GM12878 (cell line): ENCODE results near the gene NFASC. TPM values are rescaled to one million over a fixed set of nuclear protein-coding genes. Genes with fewer than 3 reads are reported as not detected.

Experiments used
- ATAC-seq: fragments of 200-7000 bp; cut with Tn5 transposase; 3 replicates; pipeline ENCODE4 v1.9.1; 2020; ENCODE audit warnings: mild to moderate bottlenecking, moderate library complexity
- BruUV-seq: library from RNA; stranded (reverse); fragments of 400-500 nt; replicated peaks from 2 replicates; lab custom pipeline; 2021; lab: Mats Ljungman, UMichigan
- CTCF ChIA-PET: fragments of 300-600 bp; sonication (Branson Sonifier 250); formaldehyde crosslinking; extraction: SDS; loops from one replicate; lab custom pipeline; 2021; ENCODE audit warnings: inconsistent platforms; lab: Yijun Ruan, JAX
- POLR2A ChIA-PET: fragments of 350-600 bp; formaldehyde crosslinking; extraction: SDS; loops from one replicate; lab custom pipeline; 2021; ENCODE audit warnings: inconsistent platforms; lab: Charles Lee
- RAD21 ChIA-PET: fragments of 300-600 bp; sonication (Branson Sonifier 250); formaldehyde crosslinking; loops from one replicate; lab custom pipeline; 2023; ENCODE audit warnings: antibody characterized with exemption; ENCODE audit not compliant: unreplicated experiment; lab: Charles Lee
- SMC1A ChIA-PET: fragments of 300-600 bp; sonication (Branson Sonifier 250); formaldehyde crosslinking; loops from one replicate; lab custom pipeline; 2023; ENCODE audit not compliant: unreplicated experiment, uncharacterized antibody; lab: Charles Lee
- DNase-seq: peaks from one replicate; pipeline ENCODE4 v3.0.0-alpha.2; 2011; ENCODE audit warnings: low read depth, low spot score
- FAIRE-seq: peaks from 3 replicates; lab custom pipeline; 2011; peaks lifted over from hg19 to GRCh38; lab: Jason Lieb, UNC
- H2AFZ ChIP-seq: 2 replicates; pipeline ENCODE4 v1.6.0; 2011; ENCODE audit warnings: low read depth, low read length, control low read depth; ENCODE audit not compliant: control insufficient read depth
- H3K27ac ChIP-seq: 2 replicates; pipeline ENCODE4 v1.5.1; 2011; ENCODE audit warnings: control low read depth; ENCODE audit not compliant: control insufficient read depth, insufficient read depth
- H3K27me3 ChIP-seq, 2 experiments: replicated peaks in 1 of 2; 2 replicates each; pipeline versions ENCODE4 v1.6.0 to v1.6.1; 2011; ENCODE audit warnings: low read length in 1 of 2; ENCODE audit not compliant: control insufficient read depth in 2 of 2, insufficient read depth in 2 of 2
- H3K36me3 ChIP-seq, 2 experiments: 2 replicates each; pipeline ENCODE4 v1.5.1; 2011; ENCODE audit warnings: low read length in 1 of 2; ENCODE audit not compliant: control insufficient read depth in 2 of 2, insufficient read depth in 2 of 2
- H3K4me1 ChIP-seq: 2 replicates; pipeline ENCODE4 v1.6.1; 2011; ENCODE audit warnings: mild to moderate bottlenecking, low read length, moderate library complexity, mixed read lengths; ENCODE audit not compliant: control insufficient read depth, insufficient read depth
- H3K4me2 ChIP-seq: 2 replicates; pipeline ENCODE4 v1.6.0; 2011; ENCODE audit warnings: control low read depth; ENCODE audit not compliant: control insufficient read depth, insufficient read depth
- H3K4me3 ChIP-seq: fragments of 200-600 bp; sonication (generic); 2 replicates; pipeline ENCODE4 v1.5.1; 2016
- H3K79me2 ChIP-seq: 2 replicates; pipeline ENCODE4 v1.6.0; 2011; ENCODE audit warnings: low read length; ENCODE audit not compliant: control insufficient read depth, insufficient read depth
- H3K9ac ChIP-seq: 2 replicates; pipeline ENCODE4 v1.8.0; 2011; ENCODE audit warnings: low read length, control low read depth, mixed read lengths; ENCODE audit not compliant: control insufficient read depth, insufficient read depth
- H3K9me3 ChIP-seq: replicated peaks from 3 replicates; pipeline ENCODE4 v1.5.1; 2011; ENCODE audit warnings: mild to moderate bottlenecking, low read length; ENCODE audit not compliant: control insufficient read depth, insufficient read depth
- H4K20me1 ChIP-seq: 2 replicates; pipeline ENCODE4 v1.6.0; 2011; ENCODE audit not compliant: control insufficient read depth, insufficient read depth
- ATF2 ChIP-seq: IDR thresholded peaks from 2 replicates; pipeline ENCODE4 v1.6.1; 2012; ENCODE audit warnings: low read length, inconsistent platforms
- ATF7 ChIP-seq: fragments of 450-650 bp; IDR thresholded peaks from 2 replicates; pipeline ENCODE4 v1.6.1; 2016; ENCODE audit warnings: low read depth, mild to moderate bottlenecking
- CBFB ChIP-seq: IDR thresholded peaks from 2 replicates; pipeline ENCODE4 v1.6.1; 2016; ENCODE audit warnings: antibody characterized with exemption, low read depth
- CEBPB ChIP-seq, 2 experiments: fragments of 150-350 bp in 1 of 2; IDR thresholded peaks; 2 replicates each; pipeline ENCODE4 v1.6.1; 2012 to 2014; ENCODE audit warnings: low read depth in 2 of 2, low read length in 2 of 2, borderline replicate concordance in 1 of 2, inconsistent platforms in 1 of 2
- GABPA ChIP-seq: IDR thresholded peaks from 2 replicates; pipeline ENCODE4 v1.6.1; 2014; ENCODE audit warnings: antibody characterized with exemption, low read depth, mild to moderate bottlenecking, inconsistent platforms
- KAT2A ChIP-seq: conservative IDR thresholded peaks from 2 replicates; pipeline ENCODE4 v1.6.1; 2011; ENCODE audit warnings: low read depth, low read length; ENCODE audit not compliant: control insufficient read depth
- NR2C1 ChIP-seq: fragments of 450-650 bp; IDR thresholded peaks from 2 replicates; pipeline ENCODE4 v1.6.1; 2017; ENCODE audit warnings: antibody characterized with exemption, mild to moderate bottlenecking, moderate library complexity
- SMAD1 ChIP-seq: fragments of 450-650 bp; IDR thresholded peaks from 2 replicates; pipeline ENCODE4 v1.6.1; 2018; ENCODE audit warnings: mild to moderate bottlenecking, low read depth; ENCODE audit not compliant: partially characterized antibody
- SMARCA5 ChIP-seq: fragments of 450-650 bp; IDR thresholded peaks from 2 replicates; pipeline ENCODE4 v1.6.1; 2017; ENCODE audit warnings: mild to moderate bottlenecking
- SUZ12 ChIP-seq: fragments of 200-600 bp; sonication (generic); IDR thresholded peaks from one replicate; pipeline ENCODE4 v1.6.1; 2018; ENCODE audit warnings: antibody characterized with exemption, mild to moderate bottlenecking; ENCODE audit not compliant: unreplicated experiment
- TCF3 ChIP-seq: IDR thresholded peaks from 2 replicates; pipeline ENCODE4 v1.6.1; 2012; ENCODE audit warnings: low read depth, mild to moderate bottlenecking, low read length, borderline replicate concordance; ENCODE audit not compliant: insufficient read depth
- ZNF24 ChIP-seq: fragments of 450-650 bp; IDR thresholded peaks from 2 replicates; pipeline ENCODE4 v1.6.1; 2017; ENCODE audit warnings: antibody characterized with exemption, mild to moderate bottlenecking
- WGBS: methylation state at CpG from one replicate; pipeline ENCODE4 v1.1.6; 2016; ENCODE audit warnings: low lambda C conversion rate; ENCODE audit not compliant: insufficient replicate concordance, insufficient coverage; ENCODE audit errors: missing lambda C conversion rate; 5-methylcytosine and 5-hydroxymethylcytosine counted together
- in situ Hi-C: fragments of 300-500 bp; cut with MboI; formaldehyde crosslinking; loops from 9 replicates; pipeline ENCODE4 v1.14.3; 2018; ENCODE audit warnings: mixed read lengths
- intact Hi-C: fragments of 100-400 bp; cut with micrococcal nuclease; formaldehyde crosslinking; loops from one replicate; pipeline ENCODE4 v1.14.2; 2022; ENCODE audit not compliant: unreplicated experiment
- polyA plus RNA-seq, 11 experiments: library from polyadenylated mRNA; depleted of rRNA in 4 of 11; unstranded in 6 of 11; stranded (reverse) in 5 of 11; fragments of >200 nt; fragmentation: Nextera tagmentation in 4 of 11; fragmentation: Illumina TruSeq in 1 of 11; extraction: Ambion mirVana in 4 of 11; extraction: Trizol in 1 of 11; gene quantifications; 1 replicate in 1 of 11; 2 replicates in 10 of 11; pipeline versions ENCODE4 v1.2.1 to v1.2.3, GENCODE V29; 2011 to 2016; ENCODE audit warnings: inconsistent platforms in 2 of 11, missing spikeins in 2 of 11, low read depth in 1 of 11
- total RNA-seq, 4 experiments: library from RNA; depleted of rRNA in 3 of 4; stranded (reverse); fragments of >200 nt in 3 of 4; fragmentation: Illumina TruSeq in 1 of 4; extraction: Trizol in 1 of 4; gene quantifications; 2 replicates each; pipeline versions ENCODE4 v1.2.1 to v1.2.3, GENCODE V29; 2013 to 2021
- TF ChIP-seq, protein P1 (sequence below): fragments of 450-650 bp; conservative IDR thresholded peaks from 2 replicates; pipeline ENCODE4 v1.6.1; 2017; ENCODE audit warnings: mild to moderate bottlenecking, moderate library complexity

NFASC gene
- total and polyA plus RNA-seq, 10 of the 15 experiments (the other 5 are each of a cell fraction or from before 2014, with no cell fraction given) = 0.04 to 0.31 (median 0.12) TPM; not detected in 4

DNA sequence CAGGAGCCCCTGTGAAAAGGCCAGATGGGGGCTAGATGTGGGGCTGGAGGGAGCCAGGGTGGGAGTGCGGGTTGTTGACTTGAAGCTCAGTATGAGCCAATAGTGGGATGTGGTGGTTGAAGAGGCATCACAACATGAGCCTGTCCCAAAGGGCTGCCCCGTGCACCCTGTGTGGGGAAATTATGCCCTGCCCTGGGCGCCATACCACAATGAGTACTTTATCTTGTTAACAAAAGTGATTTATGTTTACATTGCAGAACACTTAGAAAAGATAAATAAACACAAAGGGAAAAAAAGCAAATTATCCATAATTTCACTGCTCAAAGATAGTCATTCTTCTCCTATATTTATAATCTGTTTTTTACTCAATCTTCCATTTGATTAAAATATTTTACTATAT lies 1.6 kb upstream of the NFASC start:
- RAD21 ChIA-PET = no interaction called here
- SMC1A ChIA-PET = no interaction called here
- no TSS peak for BruUV-seq

GRCh38 chr1:204871405-204872037 lies 859 bp downstream of the NFASC start:
- H3K4me1 ChIP-seq = no peaks in the 10 kb centered on the region
- no peaks in the 10 kb centered on the region for H3K36me3 ChIP-seq
- no peak for ATAC-seq
- ChIA-PET RAD21 (no interaction called here), CTCF (no interaction called here), POLR2A (no interaction called here), SMC1A (no interaction called here)
- no peak overlapping the region for H3K27ac ChIP-seq
- intact Hi-C loops = no loop called here
- no peak overlapping the region for H3K9ac ChIP-seq
- BruUV-seq = no TSS peak
- in situ Hi-C loops = no loop called here
- 62% methylated on average over 5 of the region's 5 CpGs for WGBS
- no peaks in the 10 kb centered on the region for H4K20me1 ChIP-seq
- H3K9me3 ChIP-seq = no peaks in the 10 kb centered on the region
- no peak overlapping the region for H3K4me3 ChIP-seq
- no peak for DNase-seq
- no peak overlapping the region for H3K4me2 ChIP-seq
- H3K79me2 ChIP-seq = no peaks in the 10 kb centered on the region
- FAIRE-seq = no peak
- H2AFZ ChIP-seq = no peak overlapping the region
- H3K27me3 ChIP-seq = peaks cover 0 to 3% of the 10 kb centered on the region in 2 experiments; a peak in 2 of 4 replicates
- no peak for TF ChIP-seq KAT2A
- no peak for TF ChIP-seq NR2C1
- no peak for TF ChIP-seq TCF3
- TF ChIP-seq ATF7 = no peak
- no peak for TF ChIP-seq SMARCA5
- TF ChIP-seq CEBPB (IDR thresholded peaks at IDR 0.05; ENCODE audit: borderline replicate concordance in 1 of 2, low read depth in 2 of 2, low read length in 2 of 2) = no peak
- no peak for TF ChIP-seq ATF2

More for the DNA sequence above, 1.6 kb upstream of the NFASC start:
- no peak for FAIRE-seq
- ChIA-PET POLR2A (interaction anchor here (0.6 kb wide), 1 partner anchor 541 kb away, joined by 3 read pairs; no protein-coding TSS in a partner anchor), CTCF (no interaction called here)
- Histone ChIP-seq H3K79me2 (no peaks in the 10 kb centered on the region), H3K27me3 (peaks cover 0 to 1% of the 10 kb centered on the region in 2 experiments; a peak in 3 of 4 replicates), H3K27ac (no peak overlapping the region), H4K20me1 (no peaks in the 10 kb centered on the region), H2AFZ (no peak overlapping the region), H3K9ac (no peak overlapping the region), H3K4me3 (no peak overlapping the region), H3K4me1 (no peaks in the 10 kb centered on the region), H3K4me2 (no peak overlapping the region), H3K9me3 (no peaks in the 10 kb centered on the region), H3K36me3 (no peaks in the 10 kb centered on the region)
- in situ Hi-C loops = no loop called here
- no peak for DNase-seq
- no peak for ATAC-seq
- intact Hi-C loops = no loop called here
- 31% methylated on average over 3 of the region's 3 CpGs for WGBS
- no peak for TF ChIP-seq CBFB
- TF ChIP-seq SUZ12 = no peak
- no peak for TF ChIP-seq GABPA
- TF ChIP-seq, protein P1, sequence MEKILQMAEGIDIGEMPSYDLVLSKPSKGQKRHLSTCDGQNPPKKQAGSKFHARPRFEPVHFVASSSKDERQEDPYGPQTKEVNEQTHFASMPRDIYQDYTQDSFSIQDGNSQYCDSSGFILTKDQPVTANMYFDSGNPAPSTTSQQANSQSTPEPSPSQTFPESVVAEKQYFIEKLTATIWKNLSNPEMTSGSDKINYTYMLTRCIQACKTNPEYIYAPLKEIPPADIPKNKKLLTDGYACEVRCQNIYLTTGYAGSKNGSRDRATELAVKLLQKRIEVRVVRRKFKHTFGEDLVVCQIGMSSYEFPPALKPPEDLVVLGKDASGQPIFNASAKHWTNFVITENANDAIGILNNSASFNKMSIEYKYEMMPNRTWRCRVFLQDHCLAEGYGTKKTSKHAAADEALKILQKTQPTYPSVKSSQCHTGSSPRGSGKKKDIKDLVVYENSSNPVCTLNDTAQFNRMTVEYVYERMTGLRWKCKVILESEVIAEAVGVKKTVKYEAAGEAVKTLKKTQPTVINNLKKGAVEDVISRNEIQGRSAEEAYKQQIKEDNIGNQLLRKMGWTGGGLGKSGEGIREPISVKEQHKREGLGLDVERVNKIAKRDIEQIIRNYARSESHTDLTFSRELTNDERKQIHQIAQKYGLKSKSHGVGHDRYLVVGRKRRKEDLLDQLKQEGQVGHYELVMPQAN = no peak
- no peak for TF ChIP-seq ZNF24
- TF ChIP-seq SMAD1 = no peak
